Subcutaneous abdominal adipose tissue (tissue), 5 donors: ENCODE measurements around the gene OR5K3.

ENCODE experiments used
- H3K27ac ChIP-seq: one replicate; pipeline ENCODE4 v1.7.0; 2013; ENCODE audit warnings: low read depth, mild to moderate bottlenecking, inconsistent platforms, low read length, moderate library complexity
- H3K27me3 ChIP-seq, 5 donors: one replicate each; pipeline ENCODE4 v1.7.0; 2013; ENCODE audit warnings: low read length in 5 of 5, inconsistent platforms in 1 of 5; ENCODE audit not compliant: control insufficient read depth in 5 of 5, insufficient read depth in 4 of 5
- H3K36me3 ChIP-seq, 5 donors: one replicate each; pipeline ENCODE4 v1.7.0; 2013; ENCODE audit warnings: low read length in 5 of 5; ENCODE audit not compliant: control insufficient read depth in 5 of 5, insufficient read depth in 5 of 5
- H3K4me1 ChIP-seq, 5 donors: one replicate each; pipeline ENCODE4 v1.7.0; 2013; ENCODE audit warnings: low read length in 5 of 5, mild to moderate bottlenecking in 3 of 5, moderate library complexity in 1 of 5; ENCODE audit not compliant: control insufficient read depth in 5 of 5, insufficient read depth in 5 of 5
- H3K4me3 ChIP-seq, 5 donors: one replicate each; pipeline ENCODE4 v1.7.0; 2013; ENCODE audit warnings: low read length in 5 of 5, low read depth in 1 of 5
- H3K9ac ChIP-seq, 5 donors: one replicate each; pipeline ENCODE4 v1.7.0; 2013; ENCODE audit warnings: low read length in 5 of 5, mild to moderate bottlenecking in 4 of 5, moderate library complexity in 3 of 5
- H3K9me3 ChIP-seq, 5 donors: one replicate each; pipeline ENCODE4 v1.7.0; 2013; ENCODE audit warnings: low read length in 5 of 5; ENCODE audit not compliant: control insufficient read depth in 5 of 5
- donor health status: healthy.
- donor health status: healthy.
- donor health status: healthy.
- donor health status: healthy.
- donor health status: healthy.

Gene OR5K3, protein sequence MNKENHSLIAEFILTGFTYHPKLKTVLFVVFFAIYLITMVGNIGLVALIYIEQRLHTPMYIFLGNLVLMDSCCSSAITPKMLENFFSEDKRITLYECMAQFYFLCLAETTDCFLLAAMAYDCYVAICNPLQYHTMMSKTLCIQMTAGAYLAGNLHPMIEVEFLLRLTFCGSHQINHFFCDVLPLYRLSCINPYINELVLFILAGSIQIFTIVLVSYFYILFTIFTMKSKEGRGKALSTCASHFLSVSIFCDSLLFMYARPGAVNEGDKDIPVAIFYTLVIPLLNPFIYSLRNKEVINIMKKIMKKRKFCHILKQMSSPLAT

GRCh38 chr3:98390366-98390765, at the start of gene OR5K3:
TSS of gene OR5K3 (plus strand) at chr3:98390666. CDS start at chr3:98390666, 0 bp downstream.
- no peaks in the 10 kb centered on the region for H3K9me3 ChIP-seq
- no peaks in the 10 kb centered on the region for H3K36me3 ChIP-seq
- no peak within 1 kb of the TSS for H3K27ac ChIP-seq
- H3K27me3 ChIP-seq = no peaks in the 10 kb centered on the region
- no peak within 1 kb of the TSS for H3K9ac ChIP-seq
- H3K4me3 ChIP-seq = no peak within 1 kb of the TSS
- peaks cover 0 to 10% (median 0%) of the 10 kb centered on the region in 5 donors for H3K4me1 ChIP-seq

- no peak overlapping the region for H3K9ac ChIP-seq
- no peak overlapping the region for H3K4me3 ChIP-seq
- H3K27me3 ChIP-seq = no peaks in the 10 kb centered on the region
- H3K36me3 ChIP-seq = no peaks in the 10 kb centered on the region
- no peaks in the 10 kb centered on the region for H3K4me1 ChIP-seq
- H3K27ac ChIP-seq = no peak overlapping the region
- no peaks in the 10 kb centered on the region for H3K9me3 ChIP-seq
Measured at GRCh38 chr3:98341758-98342157, 48.7 kb upstream of the OR5K3 start.

- Histone ChIP-seq H3K4me3 (no peak overlapping the region), H3K27me3 (no peaks in the 10 kb centered on the region), H3K27ac (no peak overlapping the region), H3K36me3 (no peaks in the 10 kb centered on the region), H3K9ac (no peak overlapping the region), H3K4me1 (no peaks in the 10 kb centered on the region), H3K9me3 (no peaks in the 10 kb centered on the region)
Measured at GRCh38 chr3:98343647-98344507, 46.6 kb upstream of the OR5K3 start.

DNA sequence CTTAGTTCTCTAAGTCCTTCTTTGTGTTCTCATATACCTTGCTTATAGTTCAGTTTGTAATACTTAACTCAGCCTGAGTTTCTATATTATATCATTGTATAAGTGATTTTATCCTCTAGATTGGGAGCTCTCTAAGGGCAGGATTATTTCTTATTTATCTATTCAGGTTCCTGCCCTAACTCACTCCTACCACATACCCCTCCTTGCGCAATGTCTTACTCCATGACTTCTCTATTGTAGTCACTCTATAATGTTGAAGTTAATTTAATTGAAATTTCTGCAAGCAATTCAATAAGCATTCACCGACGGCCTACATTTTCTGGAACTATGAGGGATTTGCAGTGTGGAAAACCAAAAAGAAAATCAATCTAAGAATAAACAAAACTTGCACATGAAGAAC, 40.4 kb upstream of the OR5K3 start:
- Histone ChIP-seq H3K4me3 (no peak overlapping the region), H3K27me3 (no peaks in the 10 kb centered on the region), H3K27ac (no peak overlapping the region), H3K9ac (no peak overlapping the region), H3K4me1 (no peaks in the 10 kb centered on the region), H3K36me3 (no peaks in the 10 kb centered on the region), H3K9me3 (no peaks in the 10 kb centered on the region)

- Histone ChIP-seq H3K4me3 (no peak within 1 kb of the TSS), H3K9me3 (peaks cover 0 to 3% (median 0%) of the 10 kb centered on the region in 5 donors), H3K36me3 (no peaks in the 10 kb centered on the region), H3K4me1 (no peaks in the 10 kb centered on the region), H3K27ac (no peak within 1 kb of the TSS), H3K27me3 (no peaks in the 10 kb centered on the region), H3K9ac (no peak within 1 kb of the TSS)
Measured at GRCh38 chr3:98353554-98353953, 36.9 kb upstream of the OR5K3 start, which contains the start of gene OR5K4. TSS of gene OR5K4 (plus strand) at chr3:98353854. CDS start at chr3:98353854, 0 bp downstream.

DNA sequence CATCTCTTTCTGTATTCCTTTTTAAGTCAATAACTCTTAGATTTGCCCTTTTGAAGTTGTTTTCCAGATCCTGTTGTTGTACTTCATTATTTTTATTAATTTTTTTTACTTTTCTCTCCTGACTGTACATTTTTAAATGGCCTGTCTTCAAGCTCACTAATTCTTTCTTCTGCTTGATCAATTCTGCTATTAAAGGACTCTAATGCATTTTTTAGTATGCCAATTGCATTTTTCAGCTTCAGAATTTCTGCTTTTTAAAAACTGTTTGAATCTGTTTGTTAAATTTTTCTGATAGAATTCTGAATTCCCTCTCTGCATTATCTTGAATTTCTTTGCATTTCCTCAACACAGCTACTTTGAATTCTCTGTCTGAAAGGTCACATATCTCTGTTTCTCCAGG, 31.2 kb upstream of the OR5K3 start:
- no peaks in the 10 kb centered on the region for H3K27me3 ChIP-seq
- no peaks in the 10 kb centered on the region for H3K36me3 ChIP-seq
- H3K4me3 ChIP-seq = no peak overlapping the region
- H3K9me3 ChIP-seq = peaks cover 2 to 18% (median 10%) of the 10 kb centered on the region in 5 donors
- no peak overlapping the region for H3K9ac ChIP-seq
- H3K4me1 ChIP-seq = no peaks in the 10 kb centered on the region
- no peak overlapping the region for H3K27ac ChIP-seq

DNA sequence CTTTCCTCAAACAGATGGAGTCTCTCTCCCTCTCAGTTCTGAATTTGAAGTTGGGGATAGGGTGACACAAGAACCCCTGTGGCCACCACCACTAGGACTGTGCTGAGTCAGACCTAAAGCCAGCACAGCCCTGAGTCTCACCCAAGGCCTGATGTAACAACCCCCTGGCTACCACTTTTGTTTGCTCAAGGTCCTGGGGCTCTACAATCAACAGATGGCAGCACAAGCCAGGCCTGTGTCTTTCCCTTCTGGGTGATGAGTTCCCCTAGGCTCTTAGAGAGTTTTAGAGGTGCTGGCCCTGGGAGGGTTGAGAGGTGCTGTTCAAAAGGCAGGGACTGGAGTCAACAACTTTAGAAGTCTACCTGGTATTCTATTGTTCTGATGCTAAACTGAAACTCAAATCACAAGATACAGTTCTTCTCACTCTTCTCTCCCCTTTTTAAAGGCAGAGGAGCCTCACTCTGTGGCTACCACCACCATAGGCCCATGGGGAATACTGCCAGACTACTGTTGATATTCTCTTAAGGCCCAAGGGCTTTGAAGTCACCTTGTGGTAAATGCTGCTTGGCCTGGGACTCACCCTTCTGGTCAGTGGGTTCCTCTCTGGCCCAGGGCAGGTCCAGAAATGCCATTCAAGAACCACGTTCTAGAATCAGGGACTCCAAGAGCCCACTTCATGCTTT, 30.3 kb upstream of the OR5K3 start:
- Histone ChIP-seq H3K9me3 (peaks cover 2 to 20% (median 10%) of the 10 kb centered on the region in 5 donors), H3K27me3 (no peaks in the 10 kb centered on the region), H3K27ac (no peak overlapping the region), H3K4me1 (no peaks in the 10 kb centered on the region), H3K36me3 (no peaks in the 10 kb centered on the region), H3K4me3 (no peak overlapping the region), H3K9ac (no peak overlapping the region)

DNA sequence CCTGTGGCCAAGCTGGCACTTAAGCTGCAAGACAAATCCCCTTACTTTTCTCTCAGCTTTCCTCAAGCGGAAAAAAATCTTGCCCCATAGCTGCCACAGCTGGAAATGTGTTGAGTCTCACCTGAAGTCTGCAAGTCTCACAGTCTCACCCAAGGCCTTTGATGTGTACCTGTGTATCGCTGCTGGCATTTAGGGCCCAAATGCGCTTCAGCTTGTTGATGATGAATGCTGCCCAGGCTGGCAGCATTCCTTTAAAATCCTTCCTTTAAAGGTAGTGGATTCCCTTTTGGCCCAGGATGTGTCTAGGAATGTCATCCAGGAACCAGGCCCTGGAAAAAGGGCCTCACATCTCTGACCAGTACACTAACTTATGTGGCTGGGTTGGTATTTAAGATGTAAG, 29.8 kb upstream of the OR5K3 start:
- no peak overlapping the region for H3K4me3 ChIP-seq
- H3K36me3 ChIP-seq = no peaks in the 10 kb centered on the region
- no peaks in the 10 kb centered on the region for H3K27me3 ChIP-seq
- H3K9me3 ChIP-seq = peaks cover 2 to 20% (median 10%) of the 10 kb centered on the region in 5 donors
- no peaks in the 10 kb centered on the region for H3K4me1 ChIP-seq
- no peak overlapping the region for H3K27ac ChIP-seq
- no peak overlapping the region for H3K9ac ChIP-seq

GRCh38 chr3:98361289-98361688, 29.2 kb upstream of the OR5K3 start:
- peaks cover 2 to 20% (median 10%) of the 10 kb centered on the region in 5 donors for H3K9me3 ChIP-seq
- H3K4me3 ChIP-seq = no peak overlapping the region
- H3K4me1 ChIP-seq = no peaks in the 10 kb centered on the region
- no peak overlapping the region for H3K27ac ChIP-seq
- no peaks in the 10 kb centered on the region for H3K36me3 ChIP-seq
- H3K9ac ChIP-seq = no peak overlapping the region
- H3K27me3 ChIP-seq = no peaks in the 10 kb centered on the region
